Lower leg skin (tissue), 4 donors: Measurements from ENCODE around the gene PKP2. TPM values are rescaled to one million over a fixed set of nuclear protein-coding genes. Genes with fewer than 3 reads are reported as not detected.

Experiments
- DNase-seq, 2 donors: peaks; one replicate each; pipeline ENCODE4 v3.0.0-alpha.2; 2019; ENCODE audit warnings: low spot score in 2 of 2
- H3K4me3 ChIP-seq: fragments of 200-600 bp; sonication (generic); 2 replicates; pipeline ENCODE4 v1.5.1; 2017; ENCODE audit warnings: mild to moderate bottlenecking, low read depth; ENCODE audit not compliant: poor library complexity, severe bottlenecking
- CTCF ChIP-seq, 3 donors: fragments of 450-650 bp; IDR thresholded peaks; one replicate each; pipeline ENCODE4 v1.5.1; 2016; ENCODE audit warnings: antibody characterized with exemption in 3 of 3, mild to moderate bottlenecking in 3 of 3, moderate library complexity in 2 of 3
- POLR2A ChIP-seq, 2 donors: fragments of 450-650 bp; IDR thresholded peaks; one replicate each; pipeline ENCODE4 v1.6.1; 2016 to 2017; ENCODE audit warnings: antibody characterized with exemption in 2 of 2, mild to moderate bottlenecking in 1 of 2, moderate library complexity in 1 of 2
- WGBS, 2 donors: methylation state at CpG; one replicate each; pipeline ENCODE4 v1.1.5; 2018; 5-methylcytosine and 5-hydroxymethylcytosine counted together
- intact Hi-C: fragments of 100-400 bp; cut with DNase I; formaldehyde crosslinking; loops from one replicate; pipeline ENCODE4 v1.15.0; 2023; ENCODE audit warnings: low total_unique reads
- total RNA-seq, 4 donors: library from RNA; depleted of rRNA; stranded (reverse); fragments of >200 nt; gene quantifications; one replicate each; pipeline ENCODE4 v1.1.0, GENCODE V29; 2016

The PKP2 gene
- total RNA-seq, 4 donors from 2014 or later: 7.5 to 10.5 (median 9.2) TPM

GRCh38 chr12:32801269-32801980 lies 95.2 kb downstream of the PKP2 start:
- WGBS, 2 donors: 84 to 87% methylated on average over 5 of the region's 5 CpGs
- DNase-seq: no peak
- intact Hi-C loops: no loop called here
- no peak for TF ChIP-seq CTCF (IDR thresholded peaks at IDR 0.05)
- TF ChIP-seq POLR2A (IDR thresholded peaks at IDR 0.05): no peak
- no peak overlapping the region for H3K4me3 ChIP-seq

GRCh38 chr12:32794281-32794680 lies 102.3 kb downstream of the PKP2 start:
- H3K4me3 ChIP-seq: no peak overlapping the region
- WGBS, 2 donors: 74 to 86% methylated on average over 4 of the region's 4 CpGs
- intact Hi-C loops: no loop called here
- TF ChIP-seq CTCF (IDR thresholded peaks at IDR 0.05) (no peak), POLR2A (IDR thresholded peaks at IDR 0.05) (no peak)
- DNase-seq: no peak

DNA sequence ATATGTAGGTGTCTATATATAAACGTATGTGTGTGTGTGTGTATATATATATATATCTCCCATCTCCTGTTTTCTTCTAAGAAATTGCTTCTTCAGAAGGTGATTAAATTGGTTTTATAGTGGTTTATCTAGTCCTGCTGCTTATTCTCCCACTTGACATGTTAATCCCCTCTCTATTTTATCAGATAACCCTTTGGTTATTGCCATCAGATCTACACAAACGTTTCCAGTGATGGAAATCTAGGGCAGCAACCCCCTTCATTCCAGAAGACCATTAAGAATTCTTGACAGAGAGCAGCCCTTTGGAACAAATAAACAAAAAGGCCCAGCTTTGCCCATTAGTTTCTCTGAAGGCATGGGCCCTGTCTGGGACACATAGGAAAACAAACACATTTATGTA lies 106.7 kb downstream of the PKP2 start:
- 46 to 49% methylated on average over 2 of the region's 2 CpGs for WGBS, 2 donors
- no peak for TF ChIP-seq POLR2A (IDR thresholded peaks at IDR 0.05)
- TF ChIP-seq CTCF (IDR thresholded peaks at IDR 0.05): no peak
- no peak overlapping the region for H3K4me3 ChIP-seq
- intact Hi-C loops: no loop called here
- DNase-seq: no peak

DNA sequence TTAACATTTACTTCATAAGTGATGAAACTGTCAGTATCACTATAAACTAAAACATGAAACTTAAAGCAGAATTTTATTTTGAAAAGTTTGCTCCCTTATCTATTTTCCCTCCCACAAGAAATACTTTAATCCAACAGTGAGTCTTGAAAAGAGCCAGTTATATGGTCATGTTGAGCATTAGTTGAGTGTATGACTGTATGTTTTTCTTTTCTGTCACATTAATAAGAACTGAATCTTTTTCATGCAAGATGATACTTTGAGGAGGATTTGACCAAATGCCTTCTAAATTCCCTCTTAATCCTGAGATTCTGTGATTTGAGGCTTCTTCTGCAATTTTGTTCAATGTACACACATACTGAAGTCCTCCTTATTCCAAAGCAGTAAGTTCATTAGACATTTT lies 107.1 kb downstream of the PKP2 start:
- no peak overlapping the region for H3K4me3 ChIP-seq
- no peak for TF ChIP-seq CTCF (IDR thresholded peaks at IDR 0.05)
- no peak for TF ChIP-seq POLR2A (IDR thresholded peaks at IDR 0.05)
- intact Hi-C loops: no loop called here
- DNase-seq: no peak

DNA sequence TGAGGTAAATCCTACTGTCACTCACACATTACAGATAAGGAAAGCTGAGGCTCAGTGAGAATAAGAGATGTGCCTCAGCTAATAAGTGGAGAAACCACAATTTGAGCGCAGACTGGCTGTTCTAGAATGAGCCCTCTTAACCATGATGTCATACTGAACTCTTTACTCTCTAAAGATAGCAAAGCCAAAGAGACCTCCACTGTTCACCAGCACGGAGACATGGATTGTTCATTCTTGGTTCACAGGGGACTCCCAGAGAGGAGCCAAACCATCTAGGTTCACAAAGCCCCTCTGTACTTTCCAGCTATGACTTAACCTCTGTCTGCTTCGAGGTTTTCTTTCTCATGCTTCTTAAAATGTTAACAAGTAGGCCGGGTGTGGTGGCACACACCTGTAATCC lies 108.2 kb downstream of the PKP2 start:
- no peak for DNase-seq
- intact Hi-C loops: no loop called here
- TF ChIP-seq POLR2A (IDR thresholded peaks at IDR 0.05): no peak
- TF ChIP-seq CTCF (IDR thresholded peaks at IDR 0.05): no peak
- 84% methylated on average over 4 of the region's 4 CpGs for WGBS, 2 donors
- no peak overlapping the region for H3K4me3 ChIP-seq

DNA sequence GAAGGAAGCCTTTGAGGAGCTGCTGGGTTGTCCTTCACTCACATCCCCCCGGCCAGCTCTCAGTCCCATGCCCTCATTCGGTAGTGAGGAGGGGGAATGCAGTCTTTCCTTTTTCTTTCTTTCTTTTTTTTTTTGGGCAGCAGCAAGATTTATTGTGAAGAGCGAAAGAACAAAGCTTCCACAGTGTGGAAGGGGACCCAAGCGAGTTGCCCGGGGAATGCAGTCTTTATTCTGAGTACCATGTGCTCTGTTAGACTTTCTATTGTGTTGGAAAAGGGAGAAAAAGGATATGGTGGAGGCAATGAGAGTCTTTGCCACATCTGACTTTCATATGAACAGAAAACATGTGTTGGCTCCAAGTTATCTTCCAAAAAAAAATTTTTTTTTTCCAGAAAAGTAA lies 111.0 kb downstream of the PKP2 start:
- intact Hi-C loops: no loop called here

More for the DNA sequence above, 111.0 kb downstream of the PKP2 start:
- TF ChIP-seq CTCF (IDR thresholded peaks at IDR 0.05) (no peak), POLR2A (IDR thresholded peaks at IDR 0.05) (no peak)
- WGBS, 2 donors: 67 to 76% methylated on average over 5 of the region's 5 CpGs
- no peak overlapping the region for H3K4me3 ChIP-seq
- no peak for DNase-seq
